Liver (tissue), 9 donors: ENCODE results near the gene C9orf153. TPM values are rescaled to one million over a fixed set of nuclear protein-coding genes. Genes with fewer than 3 reads are reported as not detected.
A peak's percentile ranks its signal among the peaks of the same experiment; 100 is the strongest.

Experiments
- DNase-seq: peaks from one replicate; pipeline ENCODE4 v3.0.0-alpha.2; 2017; ENCODE audit warnings: low spot score
- H3K27ac ChIP-seq, 2 donors: one replicate each; pipeline ENCODE4 v1.7.0; 2013; ENCODE audit warnings: inconsistent platforms in 2 of 2, low read length in 2 of 2, control low read depth in 1 of 2, low read depth in 1 of 2, mild to moderate bottlenecking in 1 of 2
- H3K27me3 ChIP-seq, 4 donors: one replicate each; pipeline versions ENCODE4 v1.6.1 to v1.7.0; 2013; ENCODE audit warnings: low read length in 3 of 4, inconsistent platforms in 1 of 4, mild to moderate bottlenecking in 1 of 4, moderate library complexity in 1 of 4; ENCODE audit not compliant: control insufficient read depth in 4 of 4, insufficient read depth in 4 of 4
- H3K36me3 ChIP-seq, 4 donors: one replicate each; pipeline versions ENCODE4 v1.6.1 to v1.7.0; 2013; ENCODE audit warnings: low read length in 3 of 4, mild to moderate bottlenecking in 3 of 4, low read depth in 1 of 4, moderate library complexity in 1 of 4; ENCODE audit not compliant: control insufficient read depth in 4 of 4, insufficient read depth in 3 of 4
- H3K4me1 ChIP-seq, 4 donors: one replicate each; pipeline versions ENCODE4 v1.6.1 to v1.7.0; 2013; ENCODE audit warnings: low read length in 3 of 4, mild to moderate bottlenecking in 3 of 4, moderate library complexity in 1 of 4; ENCODE audit not compliant: control insufficient read depth in 4 of 4, insufficient read depth in 4 of 4
- H3K4me3 ChIP-seq, 3 donors: one replicate each; pipeline versions ENCODE4 v1.6.1 to v1.7.0; 2013; ENCODE audit warnings: low read length in 3 of 3, control low read depth in 1 of 3, low read depth in 1 of 3, mild to moderate bottlenecking in 1 of 3
- H3K9ac ChIP-seq, 2 donors: one replicate each; pipeline ENCODE4 v1.7.0; 2013; ENCODE audit warnings: low read length in 2 of 2, mild to moderate bottlenecking in 2 of 2, moderate library complexity in 2 of 2, control low read depth in 1 of 2, low read depth in 1 of 2
- H3K9me3 ChIP-seq, 4 donors: one replicate each; pipeline versions ENCODE4 v1.6.1 to v1.7.0; 2013; ENCODE audit warnings: low read length in 3 of 4; ENCODE audit not compliant: control insufficient read depth in 4 of 4
- CTCF ChIP-seq: fragments of 150-350 bp; IDR thresholded peaks from 2 replicates; pipeline ENCODE4 v1.5.1; 2017; ENCODE audit warnings: improper control_type of control experiment, low read depth, low read length; ENCODE audit not compliant: missing input control
- FOXA1 ChIP-seq: IDR thresholded peaks from 2 replicates; pipeline ENCODE4 v1.6.1; 2016; ENCODE audit warnings: antibody characterized with exemption
- FOXA2 ChIP-seq: IDR thresholded peaks from 2 replicates; pipeline ENCODE4 v1.6.1; 2016; ENCODE audit warnings: antibody characterized with exemption
- HNF4A ChIP-seq, 2 donors: conservative IDR thresholded peaks; 2 replicates each; pipeline ENCODE4 v1.6.1; 2016; ENCODE audit warnings: antibody characterized with exemption in 2 of 2, mild to moderate bottlenecking in 2 of 2
- HNF4G ChIP-seq: IDR thresholded peaks from 2 replicates; pipeline ENCODE4 v1.6.1; 2016; ENCODE audit warnings: antibody characterized with exemption
- NR2F2 ChIP-seq: IDR thresholded peaks from 2 replicates; pipeline ENCODE4 v1.6.1; 2016; ENCODE audit warnings: antibody characterized with exemption
- RAD21 ChIP-seq, 2 donors: IDR thresholded peaks; 2 replicates each; pipeline ENCODE4 v1.6.1; 2016; ENCODE audit warnings: antibody characterized with exemption in 2 of 2, mild to moderate bottlenecking in 2 of 2
- RXRA ChIP-seq, 2 donors: IDR thresholded peaks; 2 replicates each; pipeline ENCODE4 v1.6.1; 2017 to 2018; ENCODE audit warnings: antibody characterized with exemption in 2 of 2, mild to moderate bottlenecking in 1 of 2
- SP1 ChIP-seq: IDR thresholded peaks from 2 replicates; pipeline ENCODE4 v1.6.1; 2018; ENCODE audit warnings: antibody characterized with exemption, mild to moderate bottlenecking
- YY1 ChIP-seq: IDR thresholded peaks from 2 replicates; pipeline ENCODE4 v1.6.1; 2016; ENCODE audit warnings: antibody characterized with exemption, mild to moderate bottlenecking
- WGBS: extraction: QIAGEN DNeasy Blood & Tissue Kit; methylation state at CpG from one replicate; pipeline ENCODE4 v1.1.7; 2013; 5-methylcytosine and 5-hydroxymethylcytosine counted together
- polyA plus RNA-seq, 2 donors: library from polyadenylated mRNA; stranded (reverse) in 1 of 2; unstranded in 1 of 2; fragments of 200-250 nt in 1 of 2; fragments of >200 nt in 1 of 2; fragmentation: Nextera tagmentation in 1 of 2; extraction: Ambion mirVana in 1 of 2; gene quantifications; one replicate each; pipeline versions ENCODE4 v1.2.1 to v1.2.3, GENCODE V29; 2013 to 2015
- total RNA-seq, 2 donors: library from RNA; depleted of rRNA; stranded (reverse); fragments of >200 nt; gene quantifications; one replicate each; pipeline ENCODE4 v1.2.3, GENCODE V29; 2014
- donor health status: healthy.
- donor health status: healthy.
- donor health status: healthy.
- donor health status: healthy.
- donor health status: healthy.

The C9orf153 gene
- total and polyA plus RNA-seq, 4 donors, result 0.07 to 0.67 (median 0.34) TPM

- Histone ChIP-seq H3K4me1 (no peaks in the 10 kb centered on the region), H3K4me3 (no peak overlapping the region), H3K27me3 (no peaks in the 10 kb centered on the region), H3K9me3 (no peaks in the 10 kb centered on the region), H3K9ac (no peak overlapping the region), H3K36me3 (no peaks in the 10 kb centered on the region), H3K27ac (no peak overlapping the region)
- TF ChIP-seq RAD21 (IDR thresholded peaks at IDR 0.05), result no peak
- no peak for TF ChIP-seq HNF4G
- no peak for TF ChIP-seq SP1
- no peak for DNase-seq
- 83% methylated on average over 7 of the region's 7 CpGs for WGBS
Observed at GRCh38 chr9:86217076-86217755, 42.2 kb downstream of the C9orf153 start.

- H3K27me3 ChIP-seq, result no peaks in the 10 kb centered on the region
- no peaks in the 10 kb centered on the region for H3K4me1 ChIP-seq
- 91% methylated on average over 5 of the region's 5 CpGs for WGBS
- DNase-seq, result no peak
- no peak overlapping the region for H3K27ac ChIP-seq
- H3K9ac ChIP-seq, result no peak overlapping the region
- no peaks in the 10 kb centered on the region for H3K9me3 ChIP-seq
- no peaks in the 10 kb centered on the region for H3K36me3 ChIP-seq
- no peak overlapping the region for H3K4me3 ChIP-seq
- TF ChIP-seq HNF4A (conservative IDR thresholded peaks at IDR 0.05) (no peak), RXRA (IDR thresholded peaks at IDR 0.05) (no peak), YY1 (no peak), FOXA1 (no peak)
Observed at GRCh38 chr9:86207193-86207592, 52.3 kb downstream of the C9orf153 start.

- Histone ChIP-seq H3K4me3 (no peak overlapping the region), H3K27me3 (no peaks in the 10 kb centered on the region), H3K36me3 (no peaks in the 10 kb centered on the region), H3K9ac (no peak overlapping the region), H3K27ac (no peak overlapping the region), H3K4me1 (no peaks in the 10 kb centered on the region), H3K9me3 (no peaks in the 10 kb centered on the region)
- TF ChIP-seq FOXA1 (no peak), RAD21 (IDR thresholded peaks at IDR 0.05) (peak; percentile 87), FOXA2 (no peak), NR2F2 (peak; percentile 69), CTCF (peak; percentile 71), HNF4A (conservative IDR thresholded peaks at IDR 0.05) (peak in 1 of 2 donors; percentile 14)
- 24% methylated on average over 5 of the region's 5 CpGs for WGBS
- DNase-seq, result no peak
Observed at GRCh38 chr9:86202338-86202882, 57.0 kb downstream of the C9orf153 start.
